GM19025 (cell line): ENCODE results near the gene ZBTB47.

Experiments
- ATAC-seq: cut with Tn5 transposase; IDR thresholded peaks from one replicate; pipeline ENCODE4 v1.9.1; 2021; ENCODE audit warnings: mild to moderate bottlenecking, low read depth, moderate library complexity; ENCODE audit not compliant: unreplicated experiment

ZBTB47 gene

DNA sequence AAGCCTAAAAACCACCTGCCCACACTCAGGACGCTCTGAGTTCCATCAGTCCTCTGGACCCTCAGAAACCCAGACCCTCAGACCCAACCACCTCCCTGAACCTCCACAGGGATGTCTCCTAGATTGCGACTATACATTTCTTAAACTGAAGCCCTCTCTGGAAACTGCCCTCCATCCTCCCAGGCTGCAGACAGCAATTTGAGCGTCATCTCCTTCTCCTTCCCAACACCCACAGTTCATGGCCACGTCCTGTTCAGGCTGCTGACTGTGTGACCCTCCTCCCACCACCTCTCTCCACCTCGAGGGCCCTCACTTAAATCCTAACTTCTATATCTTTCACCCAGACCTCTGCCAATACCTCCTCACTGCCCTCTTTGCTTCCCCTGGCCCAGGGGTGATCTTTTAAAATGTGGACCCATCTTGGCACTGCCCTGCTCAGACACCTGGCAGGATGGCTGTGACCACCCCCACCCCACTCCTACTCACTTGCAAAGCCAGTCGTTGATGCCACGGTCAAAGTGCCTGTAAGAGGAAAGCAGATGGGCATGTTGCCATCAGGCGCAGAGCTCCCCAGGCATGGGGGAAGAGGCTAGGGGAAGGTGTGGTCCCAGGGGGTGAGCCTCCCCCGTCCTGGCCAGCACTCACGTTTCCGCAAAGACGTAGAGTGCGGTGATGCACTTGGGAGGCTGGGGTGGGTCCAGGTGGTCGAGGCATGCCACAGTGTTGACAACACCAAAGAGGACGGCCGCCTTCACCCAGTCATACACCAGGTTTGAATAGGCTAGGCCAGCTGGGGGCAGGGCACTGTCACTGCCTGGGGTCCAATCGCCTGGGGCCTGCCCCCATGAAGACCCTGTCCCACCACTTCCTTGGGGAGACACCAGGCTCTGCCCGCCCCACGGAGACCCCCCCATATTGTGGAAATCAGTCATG lies 43.1 kb downstream of the ZBTB47 start:
- no peak for ATAC-seq

DNA sequence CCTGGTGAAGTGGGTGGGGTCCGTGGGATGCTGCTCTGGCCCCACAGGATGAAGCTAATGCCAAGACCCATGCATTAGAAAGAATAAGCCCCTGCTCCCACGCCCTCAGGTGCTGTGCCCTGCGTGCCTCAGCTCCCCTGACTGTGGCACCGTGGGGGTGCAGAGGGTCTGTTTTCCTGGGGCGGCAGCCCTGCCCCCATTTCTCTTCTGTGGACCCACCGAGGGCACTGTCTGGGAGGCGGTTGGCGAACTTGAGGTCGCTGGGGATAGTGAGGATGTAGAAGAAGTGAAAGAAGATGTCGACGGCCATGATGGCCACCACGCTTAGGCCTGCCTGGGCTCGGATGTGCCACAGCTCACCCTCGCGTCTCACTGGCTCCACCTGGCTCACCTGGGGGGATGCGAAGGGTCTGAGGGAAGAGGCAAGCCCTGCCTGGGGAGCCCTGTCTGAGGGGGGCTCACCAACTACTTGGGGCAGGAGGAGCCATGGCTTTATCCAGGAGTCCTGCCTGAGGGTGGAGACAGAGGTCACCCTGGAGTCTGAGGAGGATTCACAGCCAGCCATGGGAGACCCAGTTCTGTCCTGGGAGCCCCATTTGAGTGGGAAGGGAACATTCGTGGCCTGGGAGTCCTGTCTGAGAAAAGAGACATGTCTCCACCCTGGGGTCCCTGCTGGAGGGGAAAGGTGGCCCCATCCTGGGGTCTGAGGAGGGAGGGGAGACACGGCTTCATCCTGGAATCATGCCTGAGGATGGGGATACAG lies 44.0 kb downstream of the ZBTB47 start:
- no peak for ATAC-seq

DNA sequence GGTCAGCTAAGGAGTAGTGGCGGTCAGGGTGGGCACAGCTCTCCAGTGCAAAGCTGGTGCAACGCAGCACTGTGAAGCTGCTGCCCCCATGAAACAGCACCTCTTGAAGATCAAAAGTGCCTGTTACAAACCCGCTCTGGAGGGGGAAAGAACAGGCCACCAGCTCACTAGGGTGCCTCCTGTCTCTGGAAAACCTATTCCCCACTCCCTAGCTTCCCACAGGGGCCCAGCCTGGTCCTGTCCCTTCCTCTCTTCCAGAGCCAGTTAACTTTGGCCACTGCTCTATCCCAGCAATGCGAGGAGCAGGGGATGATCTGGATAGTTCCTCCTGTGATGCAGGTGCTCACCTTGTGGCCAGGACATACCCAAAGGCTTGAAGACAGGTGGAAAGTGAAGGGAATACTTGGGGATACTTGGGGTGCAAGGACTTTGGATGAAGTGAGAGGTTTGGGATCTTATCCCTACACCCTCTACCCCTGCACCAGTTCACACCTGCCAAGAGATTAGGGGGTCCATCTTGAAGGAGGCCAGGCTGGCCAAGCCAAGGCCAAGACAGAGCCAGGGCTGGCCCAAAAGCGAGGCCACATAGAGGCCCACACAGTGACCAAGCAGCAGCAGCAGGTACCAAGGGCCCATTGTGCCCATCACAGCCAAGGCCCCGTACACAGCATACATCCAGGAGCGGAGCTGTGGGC lies 44.9 kb downstream of the ZBTB47 start:
- no peak for ATAC-seq

DNA sequence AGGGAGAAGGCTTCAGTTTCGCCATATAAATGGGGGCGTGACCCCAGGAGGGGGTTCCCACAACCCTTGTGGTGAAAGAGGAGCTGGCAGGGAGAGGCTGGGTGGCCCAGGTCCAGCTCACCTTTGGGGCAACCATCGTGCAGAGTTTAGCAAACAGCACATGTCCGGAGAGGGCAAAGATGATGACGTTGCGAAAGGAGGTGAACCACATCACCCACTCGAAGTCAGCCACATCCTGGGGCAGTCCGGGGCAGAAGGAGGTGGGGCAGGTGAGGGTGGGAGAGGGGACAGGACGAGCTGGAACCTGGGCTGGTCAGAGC lies 45.4 kb downstream of the ZBTB47 start:
- no peak for ATAC-seq

DNA sequence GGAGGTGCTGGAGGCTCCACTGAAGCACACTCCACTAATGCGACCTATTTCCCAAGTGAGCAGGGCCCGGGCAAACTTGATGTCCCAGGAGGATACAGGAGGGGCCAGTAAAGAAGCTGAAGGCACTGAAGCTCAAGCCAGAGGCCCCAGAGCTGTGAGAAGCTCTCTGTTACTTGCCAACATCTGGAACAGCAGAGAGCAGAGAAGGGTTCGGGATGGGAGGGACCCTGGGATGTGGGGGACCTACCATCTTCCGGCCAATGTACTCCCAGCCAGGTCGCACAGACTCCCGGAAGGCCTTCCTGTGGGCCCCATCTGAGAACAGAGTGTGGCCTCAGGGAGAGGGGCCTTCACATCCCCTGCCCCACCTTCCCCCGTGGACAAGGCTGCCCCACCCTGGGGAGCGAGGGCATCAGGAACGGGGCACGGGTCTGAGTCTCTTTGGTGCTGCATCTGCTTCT lies 46.0 kb downstream of the ZBTB47 start:
- no peak for ATAC-seq

DNA sequence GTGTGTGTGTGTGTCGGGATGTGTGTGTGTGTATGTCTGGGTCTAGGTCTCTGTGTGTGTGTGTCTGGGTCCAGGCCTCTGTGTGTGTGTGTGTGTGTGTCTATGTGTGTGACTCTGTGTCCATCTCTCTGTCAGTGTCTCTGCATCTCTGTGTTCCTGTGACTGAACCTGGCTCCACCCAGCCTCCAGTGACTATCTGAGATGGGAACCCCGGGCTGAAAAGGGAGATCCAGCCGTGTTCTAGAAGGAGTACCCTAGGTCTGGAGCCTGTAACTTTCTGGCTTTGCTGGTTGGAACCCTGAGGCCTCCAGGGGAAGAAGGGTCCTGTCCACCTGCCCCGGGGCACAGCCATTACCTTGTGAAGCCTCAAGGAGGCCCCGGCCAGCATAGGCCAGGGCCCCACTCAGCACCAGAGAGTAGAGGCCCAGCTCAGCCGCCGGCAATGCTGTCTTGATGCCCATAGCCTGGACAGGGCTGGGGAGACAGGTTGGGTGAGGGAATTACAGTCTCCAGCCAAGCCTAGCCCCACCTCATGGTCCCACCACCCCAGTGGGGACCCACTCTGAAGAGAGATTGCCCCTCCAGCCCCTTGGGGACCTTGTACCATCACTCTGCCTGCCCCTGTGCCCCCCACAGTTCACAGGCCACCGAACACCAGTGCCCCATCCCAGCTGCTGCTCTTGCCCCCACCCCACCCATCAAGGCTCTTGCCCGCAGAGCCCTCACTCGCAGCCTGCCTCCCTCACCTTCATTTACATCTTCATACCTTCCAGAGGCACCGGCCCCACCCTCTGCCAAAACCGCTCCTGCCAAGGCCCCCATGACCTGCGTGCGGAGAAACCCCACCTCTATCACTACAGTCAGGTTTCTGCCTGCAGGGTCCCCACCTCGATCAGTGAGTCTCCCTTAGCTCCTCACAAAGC lies 47.1 kb downstream of the ZBTB47 start:
- no peak for ATAC-seq

DNA sequence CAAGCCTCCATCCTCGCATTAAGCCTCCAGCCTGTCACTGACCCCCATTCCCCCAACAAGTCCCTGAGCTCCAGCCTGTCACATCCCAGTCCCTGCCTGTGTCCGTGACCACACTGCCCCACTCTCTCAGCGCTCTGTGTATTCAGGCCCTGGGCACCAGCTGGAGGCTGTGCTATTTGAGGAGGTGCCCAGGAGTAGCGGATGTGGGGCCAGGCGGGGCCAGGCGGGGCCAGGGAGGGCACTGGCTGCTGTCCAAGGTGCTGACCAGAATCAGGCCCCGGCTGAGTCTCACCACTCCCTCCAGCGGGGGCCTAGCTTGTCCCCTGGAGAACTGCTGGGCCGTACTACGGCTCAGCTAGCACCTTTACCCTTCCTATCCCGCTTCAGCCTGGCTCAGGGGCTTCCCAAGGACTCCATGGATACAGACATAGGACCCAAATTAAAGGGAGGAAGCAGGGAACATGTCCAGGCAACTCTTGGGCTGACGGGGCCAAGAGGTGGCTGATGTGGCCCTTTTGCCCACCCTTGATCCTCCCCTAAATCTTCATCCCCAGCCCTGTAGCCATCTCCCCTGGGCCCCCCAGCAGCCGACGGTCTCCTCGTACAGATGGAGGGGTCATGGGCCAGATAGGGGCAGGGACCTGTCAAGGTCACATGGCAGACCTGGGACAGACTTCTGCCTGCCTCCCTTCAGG lies 48.0 kb downstream of the ZBTB47 start:
- ATAC-seq, result no peak

DNA sequence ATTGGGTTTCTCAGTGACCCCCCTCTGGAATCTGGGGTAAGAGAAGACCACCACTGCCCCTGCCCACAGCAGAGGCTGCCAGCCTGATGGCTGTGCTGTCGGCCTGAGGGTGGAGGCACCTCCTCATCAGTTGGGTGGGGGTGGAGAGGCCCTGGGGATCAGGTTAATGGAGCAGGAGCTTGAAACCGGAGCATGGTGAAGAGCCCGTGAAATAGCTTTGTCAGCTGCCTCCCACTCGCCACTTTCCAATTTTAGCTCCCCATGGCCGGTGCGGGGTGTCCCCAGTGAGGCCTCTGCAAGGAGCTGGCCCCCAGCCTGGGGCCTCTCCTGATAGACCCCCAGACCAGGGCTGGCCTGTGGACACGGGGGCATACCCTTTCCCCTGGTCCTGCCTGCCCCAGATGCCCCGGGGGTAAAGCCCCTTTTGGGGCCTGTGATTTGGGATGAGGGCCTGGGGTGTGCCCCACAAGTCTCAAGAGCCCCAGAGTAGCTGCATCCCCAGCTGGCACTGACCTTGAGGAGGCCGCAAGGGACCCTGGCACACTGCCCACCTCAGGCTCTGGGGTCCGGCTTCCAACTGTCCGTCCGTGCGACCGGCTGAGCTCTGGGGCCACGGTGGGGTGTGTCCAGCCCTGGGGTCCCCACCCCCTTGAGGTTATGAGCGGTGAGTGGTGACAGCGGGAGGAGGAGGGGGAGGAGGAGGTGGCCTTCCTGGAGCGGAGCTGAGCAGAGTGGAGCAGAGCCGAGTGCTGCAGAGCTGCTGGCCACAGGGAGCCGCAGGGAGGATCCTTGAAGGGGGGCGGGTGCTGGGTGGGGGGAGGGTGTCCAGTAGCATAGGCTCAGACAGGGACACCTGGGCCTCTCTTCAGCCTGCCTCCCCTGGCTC lies 48.8 kb downstream of the ZBTB47 start, which contains the start of gene HHATL:
HHATL (minus strand) TSS at position 733 of the 886 bp plus-strand sequence. CDS start 1,972 bp downstream, outside the sequence.
- ATAC-seq, result no peak

DNA sequence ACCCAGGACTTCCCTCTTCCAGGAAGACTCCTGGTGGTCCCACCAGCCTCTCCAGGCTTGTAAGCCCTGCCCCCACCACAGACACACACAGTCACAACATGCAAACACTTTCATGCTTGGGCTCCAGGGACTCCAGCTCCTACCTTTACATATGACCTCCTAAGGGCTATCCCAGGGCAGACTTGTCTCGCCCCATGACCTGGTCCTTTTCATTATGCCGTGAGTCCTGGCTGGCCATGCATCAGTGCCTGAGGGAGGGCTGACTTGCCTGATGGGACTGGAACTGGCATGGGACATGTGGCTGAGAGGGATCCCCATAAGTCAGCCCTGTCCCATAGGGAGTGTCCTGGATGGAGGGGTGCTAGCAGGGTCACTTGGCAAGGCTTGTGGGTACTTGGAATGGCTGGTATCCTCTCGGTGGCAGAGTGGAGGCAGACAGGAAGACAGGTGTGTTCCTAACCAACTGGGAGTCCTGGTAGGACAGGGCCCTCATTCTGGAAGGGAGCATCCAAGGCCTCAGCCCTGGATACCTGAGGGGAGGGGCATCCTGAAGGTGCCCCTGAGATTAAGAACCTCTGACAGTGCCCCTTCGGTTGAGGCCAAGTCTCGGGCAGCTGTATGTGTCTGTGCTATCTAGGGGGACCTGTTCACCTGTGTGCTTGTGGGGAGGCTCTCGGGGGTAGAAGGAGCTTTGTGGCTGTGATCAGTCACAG lies 49.6 kb downstream of the ZBTB47 start:
- no peak for ATAC-seq

DNA sequence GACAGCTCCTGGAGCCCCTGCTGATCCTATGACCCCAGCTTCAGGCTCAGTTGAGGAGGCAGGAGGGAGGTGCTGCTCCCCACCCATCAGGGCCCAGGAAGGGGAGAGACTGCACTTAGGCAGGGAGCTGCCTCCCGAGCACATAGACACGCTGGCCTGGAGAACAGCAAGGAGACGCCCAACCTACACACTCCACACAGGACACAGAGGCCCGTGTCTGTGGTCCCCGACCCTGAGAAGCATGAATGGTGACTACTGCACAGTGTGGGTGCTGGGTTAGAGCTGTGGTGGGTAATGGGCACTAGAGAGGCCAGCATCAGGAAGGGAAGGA lies 50.2 kb downstream of the ZBTB47 start:
- ATAC-seq, result no peak

DNA sequence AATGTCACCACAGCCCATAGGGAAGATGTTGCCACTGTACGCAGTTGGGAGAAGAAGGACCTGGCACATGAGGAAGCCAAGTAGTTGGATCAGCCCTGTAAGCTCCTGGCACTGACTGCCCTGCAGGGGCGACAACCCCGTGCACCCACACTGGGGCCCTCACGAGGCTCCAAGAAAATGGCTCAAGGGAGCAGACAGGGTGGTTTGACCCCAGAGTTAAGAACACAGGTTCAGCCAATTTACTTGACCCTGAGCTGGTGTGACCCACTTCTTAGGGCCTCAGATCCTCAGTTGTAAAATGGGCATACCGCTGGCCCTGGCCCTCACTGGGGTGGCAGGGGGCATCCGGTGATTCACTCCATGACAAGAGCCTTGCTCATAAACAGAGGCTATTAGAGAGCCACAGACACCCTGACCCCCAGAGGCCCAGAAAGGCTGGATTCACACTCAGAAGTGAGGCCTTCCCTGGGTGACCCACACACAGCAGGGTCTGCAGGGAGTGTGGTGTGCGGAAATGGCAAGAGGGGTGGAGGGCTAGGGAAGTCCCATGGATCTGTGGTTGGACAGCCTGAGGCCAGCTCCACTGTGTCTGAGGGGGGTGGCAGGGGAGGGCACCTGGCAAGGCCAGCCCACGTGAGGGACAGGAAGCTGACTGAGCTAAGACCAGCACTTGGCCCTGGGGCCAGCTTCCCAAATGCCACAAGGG lies 50.8 kb downstream of the ZBTB47 start:
- ATAC-seq, result no peak

DNA sequence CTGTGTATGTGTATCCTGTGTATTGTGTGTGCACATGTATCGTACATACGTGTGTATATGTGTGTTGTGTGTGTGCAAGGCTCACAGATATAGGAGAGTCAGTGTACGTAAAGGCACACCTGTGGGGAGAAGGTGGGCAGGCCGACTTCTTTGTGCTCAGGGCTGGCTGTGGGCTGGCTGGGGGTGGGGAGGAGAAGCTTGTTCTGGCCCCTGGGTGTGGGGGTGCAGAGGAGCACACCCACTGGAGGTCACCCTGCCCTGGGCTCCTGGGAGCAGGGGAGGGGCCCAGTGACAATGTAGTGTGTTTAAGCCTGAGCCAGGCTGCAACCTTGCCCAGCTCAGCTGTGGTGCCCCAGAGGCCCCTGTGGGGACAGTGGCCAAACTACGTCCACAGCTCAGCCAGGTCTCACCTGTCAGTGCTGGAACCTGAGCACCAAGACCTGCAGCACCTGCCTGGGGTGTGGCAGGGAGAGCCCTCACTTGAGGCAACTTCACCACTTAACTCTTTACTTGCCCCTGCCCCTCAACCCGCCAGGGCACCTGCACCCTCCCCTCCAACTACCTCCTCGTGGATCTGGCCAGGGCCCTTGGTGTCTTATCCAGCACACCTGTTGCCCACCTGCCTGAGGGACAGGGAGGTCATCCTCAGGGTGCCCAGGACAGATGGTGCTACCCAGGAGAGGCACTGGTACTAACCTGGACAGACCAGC lies 51.7 kb downstream of the ZBTB47 start:
- no peak for ATAC-seq

DNA sequence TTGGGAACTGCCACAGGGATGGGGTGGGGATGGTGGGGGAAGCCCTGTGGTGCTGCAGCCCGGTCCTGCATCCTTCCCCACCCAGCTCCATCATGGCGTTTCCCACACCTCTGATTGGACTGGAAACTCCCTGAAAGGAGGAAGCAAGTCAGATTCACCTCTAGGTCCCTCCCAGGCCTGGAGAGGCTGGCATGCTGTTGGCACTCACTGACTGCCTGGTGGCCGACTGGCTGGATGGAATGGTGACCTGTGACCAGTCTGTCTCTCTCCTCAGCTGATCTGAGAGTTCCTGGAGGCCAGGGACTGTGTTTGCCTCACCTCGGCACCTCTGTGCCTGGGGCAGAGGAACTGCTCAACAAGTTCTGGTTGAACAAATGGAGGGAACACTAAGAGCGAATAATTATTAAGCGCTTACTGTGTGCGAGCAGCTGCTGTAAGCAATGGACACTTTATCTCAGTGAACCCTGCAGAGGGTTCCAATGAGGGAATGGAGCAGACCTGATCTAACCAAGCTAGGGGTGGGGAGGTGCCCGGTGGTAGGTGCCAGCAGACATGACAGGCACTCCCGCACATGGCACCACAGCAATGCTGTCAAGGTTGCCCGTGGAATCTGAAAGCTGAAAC lies 52.6 kb downstream of the ZBTB47 start:
- no peak for ATAC-seq

DNA sequence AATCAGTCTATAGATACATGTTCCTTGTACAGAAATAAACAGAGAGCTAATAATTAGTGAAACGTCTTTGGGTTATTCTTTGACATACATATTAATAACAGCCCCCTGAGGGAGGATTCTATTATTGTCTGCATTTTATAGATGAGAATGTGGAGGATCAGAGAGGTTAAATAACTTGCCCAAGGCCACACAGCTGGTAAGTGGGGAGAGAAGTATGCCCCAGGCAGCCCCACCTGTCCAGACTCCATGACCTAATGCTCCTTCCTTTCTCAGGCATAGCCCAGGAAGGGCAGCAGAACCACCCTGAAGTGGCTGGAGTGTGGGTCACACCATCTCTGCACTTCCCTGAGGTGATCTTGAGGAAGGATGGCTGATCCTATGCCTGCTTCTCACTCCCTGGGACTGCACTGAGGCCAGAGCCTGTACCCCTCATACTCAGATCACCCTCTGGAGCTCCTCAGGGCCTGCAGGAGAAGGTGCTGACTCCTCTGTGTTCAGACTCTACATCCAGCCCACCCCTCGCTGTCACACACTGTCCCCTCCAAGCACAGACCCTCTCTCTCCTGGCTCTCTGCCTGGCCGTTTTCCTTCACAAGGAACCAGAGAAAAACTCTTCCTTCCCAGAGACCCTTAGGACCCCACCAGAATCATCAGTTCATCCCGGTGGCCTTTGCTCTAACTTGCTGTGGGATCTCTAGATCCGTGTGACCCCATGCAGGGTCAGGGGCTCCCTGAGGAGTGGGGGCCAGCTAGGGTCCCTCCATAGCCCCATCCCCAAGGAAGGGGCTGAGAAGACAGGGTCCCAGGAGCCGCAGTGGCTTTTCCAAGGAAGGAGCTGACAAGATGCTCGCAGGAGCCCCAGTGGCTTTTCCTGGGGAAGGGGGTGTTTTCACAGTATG lies 53.5 kb downstream of the ZBTB47 start:
- no peak for ATAC-seq

DNA sequence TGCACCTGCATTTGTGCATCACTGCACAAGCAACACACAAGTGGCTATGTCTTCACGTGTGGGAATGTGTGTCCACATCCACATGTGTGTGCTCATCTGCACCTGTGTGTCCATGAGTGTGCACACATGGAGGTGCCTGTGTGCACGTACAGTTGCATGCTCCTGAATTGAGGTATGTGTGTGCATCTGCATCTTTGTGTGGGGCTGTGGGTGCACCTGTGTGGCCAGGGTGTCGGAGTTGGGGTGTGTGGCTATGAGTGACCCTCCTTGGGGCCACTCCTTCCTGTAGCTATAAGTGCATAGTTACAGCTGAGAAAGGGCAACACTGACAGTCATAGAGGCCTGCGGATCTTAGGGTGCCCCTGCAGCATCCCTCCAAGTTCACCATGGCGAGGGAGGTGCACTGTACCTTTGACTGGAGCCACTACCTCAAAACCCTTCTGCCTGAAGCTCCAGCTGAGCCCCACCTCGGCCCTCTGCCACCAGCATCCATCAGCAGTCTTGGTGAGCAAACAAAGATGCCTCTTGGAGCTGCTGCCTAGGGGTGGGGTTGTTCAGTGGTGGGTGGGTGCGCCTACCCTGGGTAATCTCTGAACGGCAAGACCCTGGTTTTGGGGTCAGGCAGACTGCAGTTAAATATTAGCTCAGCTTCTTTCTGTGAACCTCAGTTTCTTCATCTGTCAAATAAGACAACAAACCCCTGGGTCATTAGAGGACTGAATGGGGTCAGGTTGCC lies 54.3 kb downstream of the ZBTB47 start:
- no peak for ATAC-seq
